ENCODE data around the gene NRIP1.

Gene NRIP1

DNA sequence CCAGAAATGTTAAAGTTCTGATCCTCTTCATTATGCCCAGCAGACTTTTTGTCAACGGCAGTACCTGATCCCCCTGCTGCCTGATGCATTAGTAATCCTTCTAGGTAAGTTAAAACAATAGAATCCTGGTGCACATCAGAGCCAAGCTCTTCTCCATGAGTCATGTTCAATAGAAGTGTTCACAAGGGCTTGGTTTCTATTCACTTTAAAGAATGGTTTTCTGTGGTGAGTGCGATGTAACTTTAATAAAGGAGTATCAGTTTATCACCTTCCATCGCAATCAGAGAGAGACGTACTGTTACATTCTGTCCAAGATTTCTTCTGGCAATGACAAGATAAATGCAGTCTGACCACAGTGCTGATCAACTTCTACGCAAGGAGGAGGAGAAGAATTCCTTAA lies 96.8 kb downstream of the NRIP1 start:
- Histone ChIP-seq H3K4me2 (ENCODE audit: low read depth, low read length, poor library complexity, severe bottlenecking) (no peak overlapping the region), H3K27ac (ENCODE audit: low read depth, low read length) (no peak overlapping the region), H3K9me2 (replicated peaks; ENCODE audit: insufficient read depth, low read length) (no peaks in the 10 kb centered on the region), H3K9me3 (ENCODE audit: insufficient read depth, low read length) (no peaks in the 10 kb centered on the region), H3K9ac (ENCODE audit: low read length) (no peak overlapping the region), H4K20me1 (ENCODE audit: low read depth, low read length) (no peaks in the 10 kb centered on the region), H3F3A (ENCODE audit: insufficient read depth) (no peaks in the 10 kb centered on the region), H3K27me3 (ENCODE audit: low read length) (no peaks in the 10 kb centered on the region), H3K79me2 (ENCODE audit: insufficient read depth, low read length) (no peaks in the 10 kb centered on the region), H3K4me3 (ENCODE audit: insufficient read depth, low read length, poor library complexity, severe bottlenecking) (no peak overlapping the region), H3K36me3 (ENCODE audit: low read length) (no peaks in the 10 kb centered on the region), H2AFZ (ENCODE audit: low read depth, low read length, severe bottlenecking) (no peak overlapping the region)
- TF ChIP-seq, protein P1, sequence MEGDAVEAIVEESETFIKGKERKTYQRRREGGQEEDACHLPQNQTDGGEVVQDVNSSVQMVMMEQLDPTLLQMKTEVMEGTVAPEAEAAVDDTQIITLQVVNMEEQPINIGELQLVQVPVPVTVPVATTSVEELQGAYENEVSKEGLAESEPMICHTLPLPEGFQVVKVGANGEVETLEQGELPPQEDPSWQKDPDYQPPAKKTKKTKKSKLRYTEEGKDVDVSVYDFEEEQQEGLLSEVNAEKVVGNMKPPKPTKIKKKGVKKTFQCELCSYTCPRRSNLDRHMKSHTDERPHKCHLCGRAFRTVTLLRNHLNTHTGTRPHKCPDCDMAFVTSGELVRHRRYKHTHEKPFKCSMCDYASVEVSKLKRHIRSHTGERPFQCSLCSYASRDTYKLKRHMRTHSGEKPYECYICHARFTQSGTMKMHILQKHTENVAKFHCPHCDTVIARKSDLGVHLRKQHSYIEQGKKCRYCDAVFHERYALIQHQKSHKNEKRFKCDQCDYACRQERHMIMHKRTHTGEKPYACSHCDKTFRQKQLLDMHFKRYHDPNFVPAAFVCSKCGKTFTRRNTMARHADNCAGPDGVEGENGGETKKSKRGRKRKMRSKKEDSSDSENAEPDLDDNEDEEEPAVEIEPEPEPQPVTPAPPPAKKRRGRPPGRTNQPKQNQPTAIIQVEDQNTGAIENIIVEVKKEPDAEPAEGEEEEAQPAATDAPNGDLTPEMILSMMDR (IDR thresholded peaks at IDR 0.05; ENCODE audit: insufficient read depth, low read length, poor library complexity, severe bottlenecking) = no peak
- TF ChIP-seq EZH2phosphoT487 (conservative IDR thresholded peaks at IDR 0.05; ENCODE audit: low read length) = no peak

DNA sequence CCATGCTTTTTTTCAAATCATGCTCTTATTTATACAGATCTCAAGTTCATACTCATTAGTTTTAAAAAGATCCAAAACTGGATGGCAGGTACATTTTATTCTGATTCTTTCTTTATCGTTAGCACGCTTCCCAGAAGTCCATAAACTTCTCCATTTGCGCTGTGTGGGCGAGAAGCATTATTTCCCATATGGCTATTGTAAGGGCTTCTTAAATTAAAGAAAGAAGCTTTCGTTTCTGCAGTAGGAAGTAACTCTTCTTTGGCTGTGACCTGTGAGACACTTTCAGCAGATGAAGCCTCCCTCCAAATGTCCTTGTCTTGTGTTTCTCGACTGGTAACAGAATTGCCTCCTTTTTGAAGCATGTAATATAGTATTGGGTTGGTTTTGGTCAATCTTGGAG lies 100.2 kb downstream of the NRIP1 start:
- Histone ChIP-seq H3K27ac (ENCODE audit: low read depth, low read length) (no peak overlapping the region), H3K36me3 (ENCODE audit: low read length) (no peaks in the 10 kb centered on the region), H3K79me2 (ENCODE audit: insufficient read depth, low read length) (no peaks in the 10 kb centered on the region)

DNA sequence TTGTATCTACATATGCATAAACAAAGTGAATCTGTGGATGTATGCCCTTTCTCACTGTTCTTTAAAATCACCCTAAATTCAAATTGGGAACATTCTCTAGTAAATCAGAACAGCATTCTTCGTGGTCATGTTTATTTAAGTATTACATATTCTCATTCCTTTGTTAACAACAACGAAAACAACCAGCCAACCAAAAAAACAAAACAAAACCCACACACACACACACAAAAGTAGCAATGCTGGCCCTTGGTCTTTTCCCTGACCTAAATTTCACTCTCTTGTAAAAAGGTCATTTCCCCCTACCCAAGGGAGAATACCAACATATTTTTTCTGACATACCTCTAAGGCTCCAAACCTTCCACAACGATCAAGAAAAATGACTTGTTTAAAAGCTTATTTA lies 102.6 kb downstream of the NRIP1 start:
- Histone ChIP-seq H3K9me2 (replicated peaks; ENCODE audit: insufficient read depth, low read length) (no peaks in the 10 kb centered on the region), H3F3A (ENCODE audit: insufficient read depth) (no peaks in the 10 kb centered on the region), H3K4me3 (ENCODE audit: insufficient read depth, low read length, poor library complexity, severe bottlenecking) (no peak overlapping the region), H3K27ac (ENCODE audit: low read depth, low read length) (no peak overlapping the region), H3K9ac (ENCODE audit: low read length) (no peak overlapping the region), H3K4me2 (ENCODE audit: low read depth, low read length, poor library complexity, severe bottlenecking) (no peak overlapping the region), H3K36me3 (ENCODE audit: low read length) (no peaks in the 10 kb centered on the region), H4K20me1 (ENCODE audit: low read depth, low read length) (no peaks in the 10 kb centered on the region), H3K9me3 (ENCODE audit: insufficient read depth, low read length) (no peaks in the 10 kb centered on the region), H3K27me3 (ENCODE audit: low read length) (no peaks in the 10 kb centered on the region), H2AFZ (ENCODE audit: low read depth, low read length, severe bottlenecking) (no peak overlapping the region), H3K79me2 (ENCODE audit: insufficient read depth, low read length) (no peaks in the 10 kb centered on the region)
- TF ChIP-seq, protein P1 (IDR thresholded peaks at IDR 0.05; ENCODE audit: insufficient read depth, low read length, poor library complexity, severe bottlenecking) = no peak
- no peak for TF ChIP-seq EZH2phosphoT487 (conservative IDR thresholded peaks at IDR 0.05; ENCODE audit: low read length)

More for the DNA sequence above, 100.2 kb downstream of the NRIP1 start:
- no peaks in the 10 kb centered on the region for H3F3A ChIP-seq (ENCODE audit: insufficient read depth)
- no peaks in the 10 kb centered on the region for H3K27me3 ChIP-seq (ENCODE audit: low read length)
- no peaks in the 10 kb centered on the region for H3K9me2 ChIP-seq (replicated peaks; ENCODE audit: insufficient read depth, low read length)
- H3K9ac ChIP-seq (ENCODE audit: low read length) = no peak overlapping the region
- no peaks in the 10 kb centered on the region for H3K9me3 ChIP-seq (ENCODE audit: insufficient read depth, low read length)
- H3K4me2 ChIP-seq (ENCODE audit: low read depth, low read length, poor library complexity, severe bottlenecking) = no peak overlapping the region
- H3K4me3 ChIP-seq (ENCODE audit: insufficient read depth, low read length, poor library complexity, severe bottlenecking) = no peak overlapping the region
- no peak overlapping the region for H2AFZ ChIP-seq (ENCODE audit: low read depth, low read length, severe bottlenecking)
- H4K20me1 ChIP-seq (ENCODE audit: low read depth, low read length) = no peaks in the 10 kb centered on the region
- TF ChIP-seq, protein P1 (IDR thresholded peaks at IDR 0.05; ENCODE audit: insufficient read depth, low read length, poor library complexity, severe bottlenecking) = no peak
- TF ChIP-seq EZH2phosphoT487 (conservative IDR thresholded peaks at IDR 0.05; ENCODE audit: low read length) = no peak

All from SU-DHL-6 (cell line).